Sigmoid colon (tissue), 7 donors: ENCODE data around the gene CTBS. TPM values are rescaled to one million over a fixed set of nuclear protein-coding genes. Genes with fewer than 3 reads are reported as not detected.

Experiments used
- DNase-seq: peaks from one replicate; pipeline ENCODE4 v3.0.0-alpha.2; 2019
- H3K27ac ChIP-seq, 4 donors: fragments of 200-600 bp; sonication (generic); one replicate each; pipeline ENCODE4 v1.5.1; 2016 to 2019; ENCODE audit warnings: mild to moderate bottlenecking in 1 of 4
- H3K27me3 ChIP-seq, 3 donors: fragments of 200-600 bp; sonication (generic); one replicate each; pipeline ENCODE4 v1.5.1; 2019; ENCODE audit warnings: mild to moderate bottlenecking in 1 of 3
- H3K36me3 ChIP-seq, 4 donors: fragments of 200-600 bp; sonication (generic); one replicate each; pipeline ENCODE4 v1.5.1; 2016 to 2019
- H3K4me1 ChIP-seq, 4 donors: fragments of 200-600 bp; sonication (generic); one replicate each; pipeline ENCODE4 v1.5.1; 2017 to 2019
- H3K4me3 ChIP-seq, 4 donors: fragments of 200-600 bp; sonication (generic); one replicate each; pipeline ENCODE4 v1.5.1; 2017 to 2019; ENCODE audit warnings: mild to moderate bottlenecking in 2 of 4, moderate library complexity in 1 of 4
- H3K9me3 ChIP-seq, 4 donors: fragments of 200-600 bp in 3 of 4; sonication (generic) in 3 of 4; one replicate each; pipeline versions ENCODE4 v1.5.1 to v1.6.1; 2013 to 2019
- POLR2AphosphoS5 ChIP-seq, 4 donors: sonication (generic); formaldehyde crosslinking; IDR thresholded peaks; one replicate each; pipeline ENCODE4 v1.6.1; 2017; ENCODE audit warnings: antibody characterized with exemption in 4 of 4
- WGBS, 2 donors: extraction: QIAGEN DNeasy Blood & Tissue Kit; methylation state at CpG; one replicate each; pipeline ENCODE4 v1.1.7; 2013; 5-methylcytosine and 5-hydroxymethylcytosine counted together
- intact Hi-C: fragments of 100-400 bp; cut with DNase I; formaldehyde crosslinking; loops from one replicate; pipeline ENCODE4 v1.15.1; 2023
- polyA plus RNA-seq, 3 donors: library from polyadenylated mRNA; stranded (reverse); fragments of 200-250 nt; gene quantifications; one replicate each; pipeline ENCODE4 v1.2.3, GENCODE V29; 2013
- total RNA-seq, 4 donors: library from RNA; depleted of rRNA; stranded (reverse); fragments of >200 nt; gene quantifications; one replicate each; pipeline ENCODE4 v1.1.0, GENCODE V29; 2016
- TF ChIP-seq, protein P1 (sequence below), 4 experiments: fragments of 450-650 bp in 3 of 4; fragments of 200-600 bp in 1 of 4; IDR thresholded peaks; one replicate each; pipeline ENCODE4 v1.5.1; 2016 to 2019; ENCODE audit warnings: antibody characterized with exemption in 4 of 4, mild to moderate bottlenecking in 3 of 4, moderate library complexity in 2 of 4
- donor health status: healthy with polysubstance abuse.
- donor health status: Bipolar disorder and iron deficiency.
- donor health status: healthy.

The CTBS gene
- total and polyA plus RNA-seq, 7 donors = 8.3 to 20.1 (median 12.6) TPM

DNA sequence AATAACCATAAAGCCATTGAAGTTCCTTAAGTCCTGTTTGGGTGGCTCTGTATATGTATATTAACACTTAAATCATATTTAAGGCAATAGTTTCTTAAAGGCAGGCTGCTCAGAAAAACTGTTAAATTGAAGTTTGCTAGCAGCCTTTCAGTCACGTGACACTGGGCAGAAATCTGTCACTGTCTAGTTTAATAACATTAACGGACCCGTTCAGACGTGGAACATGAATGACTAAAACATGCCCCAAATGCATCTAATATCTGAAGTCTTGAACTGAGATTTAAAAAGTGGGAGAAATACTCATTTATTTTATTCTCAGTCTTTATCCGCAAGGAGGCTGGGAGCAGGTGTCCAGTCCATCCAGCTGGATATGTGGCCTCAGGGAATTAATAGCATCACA is 71.3 kb downstream of the CTBS start:
- DNase-seq = no peak
- Histone ChIP-seq H3K4me3 (no peak overlapping the region), H3K4me1 (peaks cover 0 to 77% (median 51%) of the 10 kb centered on the region in 4 donors), H3K36me3 (peaks cover 0 to 39% (median 2%) of the 10 kb centered on the region in 4 donors), H3K27ac (no peak overlapping the region), H3K27me3 (no peaks in the 10 kb centered on the region), H3K9me3 (no peaks in the 10 kb centered on the region)
- intact Hi-C loops = no loop called here
- TF ChIP-seq POLR2AphosphoS5 (IDR thresholded peaks at IDR 0.05) = no peak
- TF ChIP-seq, protein P1, sequence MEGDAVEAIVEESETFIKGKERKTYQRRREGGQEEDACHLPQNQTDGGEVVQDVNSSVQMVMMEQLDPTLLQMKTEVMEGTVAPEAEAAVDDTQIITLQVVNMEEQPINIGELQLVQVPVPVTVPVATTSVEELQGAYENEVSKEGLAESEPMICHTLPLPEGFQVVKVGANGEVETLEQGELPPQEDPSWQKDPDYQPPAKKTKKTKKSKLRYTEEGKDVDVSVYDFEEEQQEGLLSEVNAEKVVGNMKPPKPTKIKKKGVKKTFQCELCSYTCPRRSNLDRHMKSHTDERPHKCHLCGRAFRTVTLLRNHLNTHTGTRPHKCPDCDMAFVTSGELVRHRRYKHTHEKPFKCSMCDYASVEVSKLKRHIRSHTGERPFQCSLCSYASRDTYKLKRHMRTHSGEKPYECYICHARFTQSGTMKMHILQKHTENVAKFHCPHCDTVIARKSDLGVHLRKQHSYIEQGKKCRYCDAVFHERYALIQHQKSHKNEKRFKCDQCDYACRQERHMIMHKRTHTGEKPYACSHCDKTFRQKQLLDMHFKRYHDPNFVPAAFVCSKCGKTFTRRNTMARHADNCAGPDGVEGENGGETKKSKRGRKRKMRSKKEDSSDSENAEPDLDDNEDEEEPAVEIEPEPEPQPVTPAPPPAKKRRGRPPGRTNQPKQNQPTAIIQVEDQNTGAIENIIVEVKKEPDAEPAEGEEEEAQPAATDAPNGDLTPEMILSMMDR (IDR thresholded peaks at IDR 0.05) = no peak
- 70 to 71% methylated on average over 5 of the region's 5 CpGs for whole genome bisulfite sequencing, 2 donors

Other genes with a start within 250 kb of the CTBS start
- gene DNASE2B, start 176.0 kb downstream of the CTBS start, total RNA-seq = under 1 TPM in 1 of 4 donors, not detected in 3; 0.99 TPM
- gene DNASE2B, start 176.0 kb downstream of the CTBS start, polyA plus RNA-seq = under 1 TPM in 1 of 3 donors, not detected in 2; 0.38 TPM
- gene RPF1, start 95.2 kb downstream of the CTBS start, total RNA-seq = 10 to 100 TPM; 30.7 to 66.5 (median 41.8) TPM
- gene RPF1, start 95.2 kb downstream of the CTBS start, polyA plus RNA-seq = 10 to 100 TPM; 38.4 to 48.1 (median 42.1) TPM
- gene SPATA1, start 68.1 kb downstream of the CTBS start, total RNA-seq = under 1 TPM; 0.36 to 0.83 (median 0.62) TPM
- under 1 TPM in 1 of 3 donors, not detected in 2; 0.44 TPM for gene SPATA1, start 68.1 kb downstream of the CTBS start, polyA plus RNA-seq
- gene GNG5, start 67.9 kb downstream of the CTBS start, total RNA-seq = 100 to 1,000 TPM in 1 of 4 donors, 10 to 100 TPM in 3; 38.4 to 106 (median 76.2) TPM
- 100 to 1,000 TPM; 200 to 221 (median 210) TPM for gene GNG5, start 67.9 kb downstream of the CTBS start, polyA plus RNA-seq
- gene SSX2IP, start 116.0 kb upstream of the CTBS start, total RNA-seq = 10 to 100 TPM; 24.7 to 57.6 (median 30.0) TPM
- gene SSX2IP, start 116.0 kb upstream of the CTBS start, polyA plus RNA-seq = 1 to 10 TPM; 2.4 to 6.7 (median 5.5) TPM